Naive B cell (primary cell): ENCODE measurements around the gene XBP1. TPM values are rescaled to one million over a fixed set of nuclear protein-coding genes. Genes with fewer than 3 reads are reported as not detected.
"Not testable (repeated sequence)": the region's sequence is repeated elsewhere in the genome, so short reads cannot be mapped to it uniquely, and the experiment has no call there.

ENCODE experiments used
- ATAC-seq, 2 donors: fragments of 150-1000 bp; cut with Tn5 transposase; 2 replicates each; pipeline ENCODE4 v1.10.0; 2021; ENCODE audit warnings: low read depth in 2 of 2, mild to moderate bottlenecking in 2 of 2, moderate library complexity in 2 of 2
- DNase-seq: peaks from one replicate; pipeline ENCODE4 v3.0.0; 2022
- H3K27ac Mint-ChIP-seq, 6 donors: one replicate each; pipeline ENCODE4 v1.8.0; 2020 to 2022; ENCODE audit warnings: mild to moderate bottlenecking in 6 of 6, mixed read lengths in 6 of 6, moderate library complexity in 5 of 6, inconsistent platforms in 2 of 6
- H3K27me3 Mint-ChIP-seq, 3 donors: one replicate each; pipeline ENCODE4 v1.8.0; 2021 to 2022; ENCODE audit warnings: mixed read lengths in 3 of 3, mild to moderate bottlenecking in 1 of 3
- H3K36me3 Mint-ChIP-seq, 2 donors: one replicate each; pipeline ENCODE4 v1.8.0; 2020 to 2022; ENCODE audit warnings: mixed read lengths in 2 of 2, inconsistent platforms in 1 of 2, mild to moderate bottlenecking in 1 of 2
- H3K4me1 Mint-ChIP-seq, 3 donors: one replicate each; pipeline ENCODE4 v1.8.0; 2020 to 2022; ENCODE audit warnings: mixed read lengths in 3 of 3, inconsistent platforms in 1 of 3, mild to moderate bottlenecking in 1 of 3, moderate library complexity in 1 of 3
- H3K4me3 Mint-ChIP-seq, 8 donors: one replicate each; pipeline ENCODE4 v1.8.0; 2020 to 2022; ENCODE audit warnings: mild to moderate bottlenecking in 8 of 8, mixed read lengths in 8 of 8, moderate library complexity in 8 of 8, inconsistent platforms in 2 of 8
- H3K9me3 Mint-ChIP-seq, 7 donors: one replicate each; pipeline ENCODE4 v1.8.0; 2020 to 2022; ENCODE audit warnings: mixed read lengths in 7 of 7, mild to moderate bottlenecking in 5 of 7, inconsistent platforms in 2 of 7, moderate library complexity in 1 of 7
- polyA plus RNA-seq, 6 donors: library from polyadenylated mRNA; unstranded; fragments of 300-500 nt; fragmentation: Illumina TruSeq; gene quantifications; one replicate each; pipeline ENCODE4 v1.2.3, GENCODE V29; 2021; ENCODE audit warnings: low read depth in 6 of 6

The XBP1 gene
- 100 to 1,000 TPM in 1 of 6 donors, 10 to 100 TPM in 5; 64.0 to 138 (median 75.1) TPM for polyA plus RNA-seq

DNA sequence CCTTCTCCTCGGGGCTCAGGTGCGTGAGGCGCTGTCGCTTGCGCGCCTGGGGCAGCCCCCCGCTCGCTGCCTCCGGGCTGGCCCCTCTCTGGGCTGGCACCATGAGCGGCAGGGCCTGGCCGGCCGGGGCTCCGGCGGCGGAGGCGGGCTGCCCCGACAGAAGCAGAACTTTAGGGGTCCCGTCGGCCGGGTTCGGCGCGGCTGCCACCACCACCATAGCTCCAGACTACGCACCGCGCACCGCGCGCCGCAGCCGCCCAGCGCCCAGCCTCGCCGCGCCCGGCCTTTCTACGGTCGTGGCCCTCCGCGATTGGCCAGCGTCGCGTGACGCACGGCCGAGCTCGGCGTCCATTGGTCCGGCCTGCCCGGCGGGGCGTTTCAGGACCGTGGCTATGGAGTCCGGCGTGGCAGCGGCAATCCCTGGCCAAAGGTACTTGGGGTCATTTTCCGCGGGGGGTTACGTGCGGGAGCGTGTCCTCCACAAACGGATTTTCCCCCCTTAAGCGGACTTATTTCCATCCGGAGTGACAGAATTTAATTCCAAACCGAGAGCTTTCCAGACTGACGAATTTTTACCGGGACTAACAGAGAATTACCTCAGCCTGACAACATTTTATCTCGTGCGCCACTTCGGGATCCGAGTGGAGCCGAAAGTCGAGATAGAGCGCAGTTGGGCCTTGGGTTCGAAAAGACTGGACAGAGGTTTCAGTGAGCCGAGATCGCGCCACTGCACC, at the start of gene XBP1:
TSS of gene XBP1 (minus strand) at position 262 of the 734 bp plus-strand sequence.
- Mint-ChIP-seq H3K27me3 (no peaks in the 10 kb centered on the region), H3K36me3 (no peaks in the 10 kb centered on the region), H3K9me3 (no peaks in the 10 kb centered on the region), H3K4me1 (peaks cover 21 to 56% (median 40%) of the 10 kb centered on the region in 3 donors), H3K27ac (peak within 1 kb of the TSS; percentile 89 to 100 (median 99)), H3K4me3 (peak within 1 kb of the TSS; percentile 89 to 99 (median 98))
- ATAC-seq (peak; percentile 93), DNase-seq (peak; percentile 89)

GRCh38 chr22:28846994-28847393, 46.6 kb upstream of the XBP1 start:
- Mint-ChIP-seq H3K9me3 (peaks cover 0 to 23% (median 17%) of the 10 kb centered on the region in 7 donors), H3K36me3 (no peaks in the 10 kb centered on the region), H3K27me3 (no peaks in the 10 kb centered on the region), H3K27ac (no peak overlapping the region), H3K4me3 (no peak overlapping the region), H3K4me1 (peaks cover 0 to 5% (median 0%) of the 10 kb centered on the region in 3 donors)
- ATAC-seq: no peak
- no peak for DNase-seq

DNA sequence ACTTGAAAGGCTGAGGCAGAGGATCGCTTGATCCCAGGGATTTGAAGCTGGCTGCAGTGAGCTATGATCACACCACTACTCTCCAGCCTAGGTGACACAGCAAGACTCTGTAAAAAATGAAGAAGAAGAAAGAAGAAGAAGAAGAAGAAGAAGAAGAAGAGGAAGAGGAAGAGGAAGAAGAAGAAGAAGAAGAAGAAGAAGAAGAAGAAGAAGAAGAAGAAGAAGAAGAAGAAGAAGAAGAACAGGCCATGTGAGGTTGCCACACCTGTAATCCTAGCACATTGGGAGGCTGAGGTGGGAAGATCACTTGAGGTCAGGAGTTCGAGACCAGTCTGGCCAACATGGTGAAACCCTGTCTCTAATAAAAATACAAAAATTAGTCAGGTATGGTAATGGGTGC, 43.9 kb upstream of the XBP1 start:
- H3K4me3 Mint-ChIP-seq, H3K4me1 Mint-ChIP-seq, H3K27ac Mint-ChIP-seq, ATAC-seq, H3K27me3 Mint-ChIP-seq, H3K36me3 Mint-ChIP-seq, DNase-seq: not testable (repeated sequence)
- H3K9me3 Mint-ChIP-seq: peaks cover 0 to 23% (median 17%) of the 10 kb centered on the region in 7 donors

- no peak for ATAC-seq
- H3K36me3 Mint-ChIP-seq: no peaks in the 10 kb centered on the region
- H3K4me3 Mint-ChIP-seq: no peak overlapping the region
- H3K4me1 Mint-ChIP-seq: peaks cover 0 to 5% (median 0%) of the 10 kb centered on the region in 3 donors
- DNase-seq: no peak
- peaks cover 0 to 23% (median 16%) of the 10 kb centered on the region in 7 donors for H3K9me3 Mint-ChIP-seq
- peak overlapping the region in 2 of 6 donors; percentile 37 to 72 for H3K27ac Mint-ChIP-seq
- H3K27me3 Mint-ChIP-seq: no peaks in the 10 kb centered on the region
These were observed 43.3 kb upstream of the XBP1 start for GRCh38 chr22:28843633-28844032.

GRCh38 chr22:28841111-28841510, 40.7 kb upstream of the XBP1 start:
- no peaks in the 10 kb centered on the region for H3K27me3 Mint-ChIP-seq

DNA sequence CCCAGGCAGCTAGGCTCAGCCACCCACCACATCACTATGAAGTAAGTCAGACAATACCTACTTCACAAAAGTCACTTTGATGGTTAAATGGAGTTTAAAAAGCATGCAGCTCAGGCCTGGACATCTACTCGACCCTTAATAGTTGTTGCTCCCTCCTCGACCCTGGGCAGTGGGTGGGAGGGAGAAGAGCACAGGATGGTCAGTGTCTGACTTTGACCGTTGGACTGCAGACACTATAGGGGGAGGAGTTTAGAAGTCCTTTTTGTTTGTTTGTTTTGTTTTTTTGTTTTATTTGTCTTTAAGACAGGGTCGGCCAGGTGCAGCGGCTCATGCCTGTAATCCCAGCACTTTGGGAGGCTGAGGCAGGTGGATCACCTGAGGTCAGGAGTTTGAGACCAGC, 38.6 kb upstream of the XBP1 start:
- H3K4me3 Mint-ChIP-seq: no peak overlapping the region
- DNase-seq (no peak), ATAC-seq (no peak)
- no peak overlapping the region for H3K27ac Mint-ChIP-seq
- H3K27me3 Mint-ChIP-seq: no peaks in the 10 kb centered on the region
- no peaks in the 10 kb centered on the region for H3K4me1 Mint-ChIP-seq
- peaks cover 0 to 7% of the 10 kb centered on the region in 2 donors for H3K36me3 Mint-ChIP-seq
- H3K9me3 Mint-ChIP-seq: peaks cover 0 to under 1% (median 0%) of the 10 kb centered on the region in 7 donors

More at GRCh38 chr22:28841111-28841510, 40.7 kb upstream of the XBP1 start:
- no peak for ATAC-seq
- Mint-ChIP-seq H3K36me3 (no peaks in the 10 kb centered on the region), H3K4me1 (peaks cover 0 to 5% (median 0%) of the 10 kb centered on the region in 3 donors), H3K9me3 (peaks cover 0 to 5% (median 2%) of the 10 kb centered on the region in 7 donors), H3K4me3 (no peak overlapping the region), H3K27ac (no peak overlapping the region)
- DNase-seq: no peak

GRCh38 chr22:28837640-28838039, 37.3 kb upstream of the XBP1 start:
- no peak overlapping the region for H3K4me3 Mint-ChIP-seq
- peaks cover 0 to 7% of the 10 kb centered on the region in 2 donors for H3K36me3 Mint-ChIP-seq
- no peaks in the 10 kb centered on the region for H3K27me3 Mint-ChIP-seq
- peaks cover 0 to 4% (median 0%) of the 10 kb centered on the region in 3 donors for H3K4me1 Mint-ChIP-seq
- ATAC-seq: no peak
- no peaks in the 10 kb centered on the region for H3K9me3 Mint-ChIP-seq
- no peak overlapping the region for H3K27ac Mint-ChIP-seq
- no peak for DNase-seq

DNA sequence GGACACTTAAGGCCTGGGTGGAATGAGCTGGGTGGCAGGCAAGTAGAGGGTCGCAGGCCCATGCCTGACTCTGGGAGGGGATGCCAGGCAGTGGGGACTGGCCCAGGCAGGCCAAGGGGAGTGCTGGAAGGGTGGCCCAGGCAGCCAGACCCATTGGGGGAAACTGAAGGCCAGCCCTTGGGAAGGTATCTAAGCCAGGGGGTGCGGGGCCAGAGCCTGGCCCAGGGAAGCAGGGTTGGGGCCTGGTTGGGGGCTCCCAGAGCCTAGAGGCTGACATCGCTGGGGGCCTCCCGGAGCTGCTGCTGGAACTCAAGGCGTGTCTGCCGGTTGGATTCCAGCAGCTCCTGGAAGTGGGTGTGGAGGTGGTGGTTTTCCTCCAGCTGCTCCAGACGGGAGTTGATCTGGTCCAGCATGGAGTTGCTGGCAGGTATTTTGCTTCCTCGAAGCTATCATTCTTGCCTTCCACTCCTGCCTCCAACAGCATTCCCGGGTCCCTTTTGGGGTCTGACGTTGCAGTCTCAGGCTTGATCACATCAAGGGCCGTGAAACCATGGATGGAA, 35.3 kb upstream of the XBP1 start:
- no peaks in the 10 kb centered on the region for H3K27me3 Mint-ChIP-seq
- no peaks in the 10 kb centered on the region for H3K9me3 Mint-ChIP-seq
- no peak overlapping the region for H3K27ac Mint-ChIP-seq

GRCh38 chr22:28833276-28833923, 33.0 kb upstream of the XBP1 start:
- DNase-seq: no peak
- Mint-ChIP-seq H3K4me3 (peak overlapping the region in 1 of 8 donors; percentile 42), H3K27ac (peak overlapping the region in 2 of 6 donors; percentile 13 to 76), H3K36me3 (peaks cover 0 to 7% of the 10 kb centered on the region in 2 donors), H3K4me1 (peaks cover 5 to 8% (median 6%) of the 10 kb centered on the region in 3 donors), H3K9me3 (no peaks in the 10 kb centered on the region), H3K27me3 (peaks cover 0 to 4% (median 0%) of the 10 kb centered on the region in 3 donors)
- no peak for ATAC-seq

More for the DNA sequence above, 35.3 kb upstream of the XBP1 start:
- ATAC-seq: no peak
- no peak for DNase-seq
- H3K36me3 Mint-ChIP-seq: peaks cover 0 to 7% of the 10 kb centered on the region in 2 donors
- peaks cover 0 to 8% (median 0%) of the 10 kb centered on the region in 3 donors for H3K4me1 Mint-ChIP-seq
- no peak overlapping the region for H3K4me3 Mint-ChIP-seq

GRCh38 chr22:28832731-28833130, 32.4 kb upstream of the XBP1 start:
- peak overlapping the region in 1 of 6 donors; percentile 76 for H3K27ac Mint-ChIP-seq
- no peaks in the 10 kb centered on the region for H3K9me3 Mint-ChIP-seq
- H3K4me3 Mint-ChIP-seq: no peak overlapping the region
- peaks cover 0 to 7% of the 10 kb centered on the region in 2 donors for H3K36me3 Mint-ChIP-seq
- peaks cover 5 to 12% (median 6%) of the 10 kb centered on the region in 3 donors for H3K4me1 Mint-ChIP-seq
- no peak for ATAC-seq
- no peak for DNase-seq
- H3K27me3 Mint-ChIP-seq: peaks cover 0 to 4% (median 0%) of the 10 kb centered on the region in 3 donors

GRCh38 chr22:28831140-28832072, 31.0 kb upstream of the XBP1 start:
- H3K4me1 Mint-ChIP-seq: peaks cover 5 to 12% (median 6%) of the 10 kb centered on the region in 3 donors
- peak overlapping the region in 1 of 8 donors; percentile 47 for H3K4me3 Mint-ChIP-seq
- peaks cover 0 to 4% (median 0%) of the 10 kb centered on the region in 3 donors for H3K27me3 Mint-ChIP-seq
- DNase-seq (no peak), ATAC-seq (no peak)
- H3K27ac Mint-ChIP-seq: peak overlapping the region in 1 of 6 donors; percentile 6
- peaks cover 0 to 7% of the 10 kb centered on the region in 2 donors for H3K36me3 Mint-ChIP-seq
- peaks cover 0 to 1% (median 0%) of the 10 kb centered on the region in 7 donors for H3K9me3 Mint-ChIP-seq

DNA sequence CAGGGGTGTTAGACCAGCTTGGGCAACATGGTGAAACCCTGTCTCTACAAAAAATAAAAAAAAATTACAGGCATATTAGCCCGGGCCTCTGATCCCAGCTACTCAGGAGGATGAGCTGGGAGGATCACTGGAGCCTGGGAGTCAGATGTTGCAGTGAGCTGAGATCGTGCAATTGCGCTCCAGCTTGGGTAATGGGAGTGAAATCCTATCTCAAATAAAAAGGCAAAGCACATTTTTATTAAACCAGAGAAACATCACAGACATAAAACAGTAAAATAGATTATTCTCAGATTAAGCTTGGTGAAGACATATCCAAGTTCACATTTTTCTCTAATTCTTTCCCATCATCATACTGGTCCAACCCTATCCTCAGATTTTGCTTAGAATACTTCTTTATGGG, 30.1 kb upstream of the XBP1 start:
- ATAC-seq: no peak
- Mint-ChIP-seq H3K4me3 (no peak overlapping the region), H3K4me1 (peaks cover 5 to 12% (median 6%) of the 10 kb centered on the region in 3 donors), H3K9me3 (peaks cover 0 to 1% (median 0%) of the 10 kb centered on the region in 7 donors), H3K27me3 (peaks cover 0 to 4% (median 0%) of the 10 kb centered on the region in 3 donors), H3K36me3 (peaks cover 0 to 5% of the 10 kb centered on the region in 2 donors), H3K27ac (no peak overlapping the region)
- DNase-seq: no peak
